ENCODE measurements around the gene NHERF1.

DNA sequence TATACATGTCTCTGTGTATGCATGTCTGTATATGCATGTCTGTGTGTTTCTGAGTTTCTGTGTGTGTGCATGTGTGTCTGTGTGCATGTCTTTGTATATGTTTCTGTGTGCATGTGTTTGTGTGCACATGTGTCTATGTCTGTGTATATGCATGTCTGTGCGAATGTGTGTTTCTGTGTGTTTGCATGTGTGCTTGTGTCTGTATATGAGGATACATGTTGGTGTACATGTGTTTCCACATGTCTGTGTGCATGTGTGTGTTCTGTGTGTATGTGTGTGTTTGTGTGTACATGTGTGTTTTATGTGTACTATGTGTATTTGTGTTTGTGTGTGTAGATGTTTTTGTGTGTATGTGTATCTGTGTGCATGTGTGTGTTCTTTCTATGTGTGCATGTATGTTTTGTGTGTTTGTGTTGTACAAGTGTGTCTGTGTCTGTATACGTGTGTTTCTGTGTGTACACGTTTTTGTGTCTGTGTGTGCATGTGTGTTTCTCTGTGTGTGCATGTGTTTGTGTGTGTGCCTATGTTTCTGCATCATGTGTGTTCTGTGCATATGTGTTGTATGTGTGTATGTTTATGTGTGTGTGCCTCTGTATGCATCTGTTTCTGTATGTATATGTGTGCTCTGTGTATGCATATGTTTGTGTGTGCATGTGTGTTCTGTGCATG, 20.3 kb upstream of the NHERF1 start:
- TF ChIP-seq CTCF (IDR thresholded peaks at IDR 0.05) (no peak), EP300 (IDR thresholded peaks at IDR 0.05) (no peak)

Data from gastroesophageal sphincter (tissue), 3 donors.